Sigmoid colon (tissue), 7 donors: ENCODE measurements around the gene WBP2. TPM values are rescaled to one million over a fixed set of nuclear protein-coding genes. Genes with fewer than 3 reads are reported as not detected.

Source experiments
- DNase-seq: peaks from one replicate; pipeline ENCODE4 v3.0.0-alpha.2; 2019
- H3K27ac ChIP-seq, 4 donors: fragments of 200-600 bp; sonication (generic); one replicate each; pipeline ENCODE4 v1.5.1; 2016 to 2019; ENCODE audit warnings: mild to moderate bottlenecking in 1 of 4
- H3K27me3 ChIP-seq, 3 donors: fragments of 200-600 bp; sonication (generic); one replicate each; pipeline ENCODE4 v1.5.1; 2019; ENCODE audit warnings: mild to moderate bottlenecking in 1 of 3
- H3K36me3 ChIP-seq, 4 donors: fragments of 200-600 bp; sonication (generic); one replicate each; pipeline ENCODE4 v1.5.1; 2016 to 2019
- H3K4me1 ChIP-seq, 4 donors: fragments of 200-600 bp; sonication (generic); one replicate each; pipeline ENCODE4 v1.5.1; 2017 to 2019
- H3K4me3 ChIP-seq, 4 donors: fragments of 200-600 bp; sonication (generic); one replicate each; pipeline ENCODE4 v1.5.1; 2017 to 2019; ENCODE audit warnings: mild to moderate bottlenecking in 2 of 4, moderate library complexity in 1 of 4
- H3K9me3 ChIP-seq, 4 donors: fragments of 200-600 bp in 3 of 4; sonication (generic) in 3 of 4; one replicate each; pipeline versions ENCODE4 v1.5.1 to v1.6.1; 2013 to 2019
- CTCF ChIP-seq, 4 experiments: fragments of 450-650 bp in 3 of 4; fragments of 200-600 bp in 1 of 4; IDR thresholded peaks; one replicate each; pipeline ENCODE4 v1.5.1; 2016 to 2019; ENCODE audit warnings: antibody characterized with exemption in 4 of 4, mild to moderate bottlenecking in 3 of 4, moderate library complexity in 2 of 4
- EP300 ChIP-seq, 4 donors: sonication (generic); formaldehyde crosslinking; IDR thresholded peaks; one replicate each; pipeline ENCODE4 v1.6.1; 2017; ENCODE audit warnings: antibody characterized with exemption in 4 of 4
- POLR2A ChIP-seq, 2 donors: fragments of 450-650 bp; IDR thresholded peaks; one replicate each; pipeline ENCODE4 v1.6.1; 2016; ENCODE audit warnings: antibody characterized with exemption in 2 of 2, mild to moderate bottlenecking in 2 of 2, moderate library complexity in 2 of 2
- POLR2AphosphoS5 ChIP-seq, 4 donors: sonication (generic); formaldehyde crosslinking; IDR thresholded peaks; one replicate each; pipeline ENCODE4 v1.6.1; 2017; ENCODE audit warnings: antibody characterized with exemption in 4 of 4
- WGBS, 2 donors: extraction: QIAGEN DNeasy Blood & Tissue Kit; methylation state at CpG; one replicate each; pipeline ENCODE4 v1.1.7; 2013; 5-methylcytosine and 5-hydroxymethylcytosine counted together
- intact Hi-C: fragments of 100-400 bp; cut with DNase I; formaldehyde crosslinking; loops from one replicate; pipeline ENCODE4 v1.15.1; 2023
- polyA plus RNA-seq, 3 donors: library from polyadenylated mRNA; stranded (reverse); fragments of 200-250 nt; gene quantifications; one replicate each; pipeline ENCODE4 v1.2.3, GENCODE V29; 2013
- total RNA-seq, 4 donors: library from RNA; depleted of rRNA; stranded (reverse); fragments of >200 nt; gene quantifications; one replicate each; pipeline ENCODE4 v1.1.0, GENCODE V29; 2016
- donor health status: healthy with polysubstance abuse.
- donor health status: Bipolar disorder and iron deficiency.
- donor health status: healthy.

The WBP2 gene
- total and polyA plus RNA-seq, 7 donors: 44.2 to 110 (median 73.1) TPM

- peak; percentile 98 for DNase-seq
- peaks cover 0 to 19% (median 12%) of the 10 kb centered on the region in 4 donors for H3K36me3 ChIP-seq
- 5 to 6% methylated on average over 41 of the region's 41 CpGs for WGBS, 2 donors
- H3K9me3 ChIP-seq: no peaks in the 10 kb centered on the region
- intact Hi-C loops: loop anchor here (1.0 to 5.0 kb wide), 3 partner anchors 19 to 95 kb away; partner anchors contain the start of genes TRIM65, UNK and WBP2
- TF ChIP-seq EP300 (IDR thresholded peaks at IDR 0.05) (peak in 2 of 4 donors; percentile 60 to 90), POLR2A (IDR thresholded peaks at IDR 0.05) (peak in 1 of 2 donors; percentile 11), POLR2AphosphoS5 (IDR thresholded peaks at IDR 0.05) (peak; percentile 74 to 94 (median 83)), CTCF (IDR thresholded peaks at IDR 0.05) (no peak)
- H3K4me3 ChIP-seq: peak overlapping the region; percentile 62 to 92 (median 80)
- no peaks in the 10 kb centered on the region for H3K27me3 ChIP-seq
- peak overlapping the region; percentile 95 to 98 (median 97) for H3K27ac ChIP-seq
- peaks cover 5 to 57% (median 52%) of the 10 kb centered on the region in 4 donors for H3K4me1 ChIP-seq
These were observed 22.0 kb upstream of the WBP2 start for GRCh38 chr17:75876938-75877751.

- Histone ChIP-seq H3K4me1 (peaks cover 5 to 59% (median 56%) of the 10 kb centered on the region in 4 donors), H3K27ac (peak overlapping the region; percentile 95 to 98 (median 97)), H3K36me3 (peaks cover 0 to 19% (median 12%) of the 10 kb centered on the region in 4 donors), H3K4me3 (peak overlapping the region; percentile 62 to 92 (median 80)), H3K27me3 (no peaks in the 10 kb centered on the region), H3K9me3 (no peaks in the 10 kb centered on the region)
- peak in 1 of 4 donors; percentile 22 for TF ChIP-seq EP300 (IDR thresholded peaks at IDR 0.05)
- peak in 1 of 4 donors; percentile 2 for TF ChIP-seq POLR2AphosphoS5 (IDR thresholded peaks at IDR 0.05)
- peak in 1 of 4 experiments; percentile 29 for TF ChIP-seq CTCF (IDR thresholded peaks at IDR 0.05)
- peak in 1 of 2 donors; percentile 24 for TF ChIP-seq POLR2A (IDR thresholded peaks at IDR 0.05)
- WGBS, 2 donors: 4 to 16% methylated on average over 26 of the region's 26 CpGs
- intact Hi-C loops: loop anchor here (5.0 kb wide), 1 partner anchor 94 kb away; the partner anchor contains the start of gene UNK
- DNase-seq: peak; percentile 77
These were observed 21.2 kb upstream of the WBP2 start for GRCh38 chr17:75876190-75876937.

GRCh38 chr17:75875940-75876189, 20.7 kb upstream of the WBP2 start:
- DNase-seq: peak; percentile 89
- Histone ChIP-seq H3K27ac (peak overlapping the region; percentile 95 to 98 (median 97)), H3K4me1 (peaks cover 5 to 64% (median 61%) of the 10 kb centered on the region in 4 donors), H3K4me3 (peak overlapping the region; percentile 62 to 92 (median 80)), H3K36me3 (peaks cover 0 to 19% (median 12%) of the 10 kb centered on the region in 4 donors), H3K9me3 (no peaks in the 10 kb centered on the region), H3K27me3 (no peaks in the 10 kb centered on the region)
- TF ChIP-seq CTCF (IDR thresholded peaks at IDR 0.05): no peak
- TF ChIP-seq POLR2AphosphoS5 (IDR thresholded peaks at IDR 0.05): peak; percentile 5 to 62 (median 50)
- 21 to 43% methylated on average over 5 of the region's 5 CpGs for WGBS, 2 donors
- intact Hi-C loops: loop anchor here (5.0 kb wide), 1 partner anchor 94 kb away; the partner anchor contains the start of gene UNK

GRCh38 chr17:75875182-75875939, 20.2 kb upstream of the WBP2 start:
- H3K4me3 ChIP-seq: peak overlapping the region in 3 of 4 donors; percentile 62 to 92 (median 80)

More at GRCh38 chr17:75875182-75875939, 20.2 kb upstream of the WBP2 start:
- no peak for TF ChIP-seq POLR2A (IDR thresholded peaks at IDR 0.05)
- no peak for TF ChIP-seq CTCF (IDR thresholded peaks at IDR 0.05)
- TF ChIP-seq POLR2AphosphoS5 (IDR thresholded peaks at IDR 0.05): no peak
- no peak for TF ChIP-seq EP300 (IDR thresholded peaks at IDR 0.05)
- no peaks in the 10 kb centered on the region for H3K9me3 ChIP-seq
- intact Hi-C loops: loop anchor here (5.0 kb wide), 1 partner anchor 93 kb away; the partner anchor contains the start of gene UNK
- H3K27me3 ChIP-seq: no peaks in the 10 kb centered on the region
- WGBS, 2 donors: 45 to 60% methylated on average over 18 of the region's 18 CpGs
- H3K4me1 ChIP-seq: peaks cover 5 to 69% (median 66%) of the 10 kb centered on the region in 4 donors
- H3K36me3 ChIP-seq: peaks cover 0 to 19% (median 12%) of the 10 kb centered on the region in 4 donors
- peak overlapping the region; percentile 95 to 98 (median 97) for H3K27ac ChIP-seq
- DNase-seq: peak; percentile 88
